Omental fat pad (tissue), 4 donors: ENCODE measurements around the gene MYO16. TPM values are rescaled to one million over a fixed set of nuclear protein-coding genes. Genes with fewer than 3 reads are reported as not detected.

Source experiments
- ATAC-seq: fragments of 150-250 bp; one replicate; pipeline ENCODE4 v1.9.1; 2016; ENCODE audit warnings: mild to moderate bottlenecking, moderate library complexity; ENCODE audit not compliant: low FRiP score
- DNase-seq: peaks from one replicate; pipeline ENCODE4 v3.0.0-alpha.2; 2019; ENCODE audit warnings: low spot score
- total RNA-seq, 4 donors: library from RNA; depleted of rRNA; stranded (reverse); fragments of >200 nt; gene quantifications; one replicate each; pipeline ENCODE4 v1.1.0, GENCODE V29; 2016
- TF ChIP-seq, protein P1 (sequence below), 3 donors: fragments of 450-650 bp; IDR thresholded peaks; one replicate each; pipeline ENCODE4 v1.5.1; 2016 to 2017; ENCODE audit warnings: antibody characterized with exemption in 3 of 3, mild to moderate bottlenecking in 3 of 3, moderate library complexity in 2 of 3

The MYO16 gene
- total RNA-seq, 4 donors from 2014 or later: 0.48 to 1.9 (median 0.93) TPM; not detected in 1

DNA sequence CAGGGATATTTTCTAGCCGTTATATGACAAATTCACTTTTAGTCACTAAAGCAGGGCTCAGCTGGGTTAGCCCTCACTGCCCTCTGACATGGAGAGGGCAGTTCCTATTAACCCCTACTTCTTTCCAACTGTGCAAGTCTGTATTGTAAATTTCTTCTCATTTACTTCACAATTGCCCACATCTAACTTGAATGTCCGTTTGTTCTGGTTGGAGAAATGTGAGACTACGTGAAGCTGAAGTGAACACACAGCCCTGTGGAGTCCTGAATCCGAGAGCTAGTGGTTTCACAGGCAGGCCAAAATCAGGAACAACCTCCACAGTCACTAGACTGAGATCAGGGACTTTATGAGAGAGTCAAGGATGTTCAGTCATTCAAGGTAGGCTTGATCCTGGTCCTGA, 4.4 kb upstream of the MYO16 start:
- TF ChIP-seq, protein P1, sequence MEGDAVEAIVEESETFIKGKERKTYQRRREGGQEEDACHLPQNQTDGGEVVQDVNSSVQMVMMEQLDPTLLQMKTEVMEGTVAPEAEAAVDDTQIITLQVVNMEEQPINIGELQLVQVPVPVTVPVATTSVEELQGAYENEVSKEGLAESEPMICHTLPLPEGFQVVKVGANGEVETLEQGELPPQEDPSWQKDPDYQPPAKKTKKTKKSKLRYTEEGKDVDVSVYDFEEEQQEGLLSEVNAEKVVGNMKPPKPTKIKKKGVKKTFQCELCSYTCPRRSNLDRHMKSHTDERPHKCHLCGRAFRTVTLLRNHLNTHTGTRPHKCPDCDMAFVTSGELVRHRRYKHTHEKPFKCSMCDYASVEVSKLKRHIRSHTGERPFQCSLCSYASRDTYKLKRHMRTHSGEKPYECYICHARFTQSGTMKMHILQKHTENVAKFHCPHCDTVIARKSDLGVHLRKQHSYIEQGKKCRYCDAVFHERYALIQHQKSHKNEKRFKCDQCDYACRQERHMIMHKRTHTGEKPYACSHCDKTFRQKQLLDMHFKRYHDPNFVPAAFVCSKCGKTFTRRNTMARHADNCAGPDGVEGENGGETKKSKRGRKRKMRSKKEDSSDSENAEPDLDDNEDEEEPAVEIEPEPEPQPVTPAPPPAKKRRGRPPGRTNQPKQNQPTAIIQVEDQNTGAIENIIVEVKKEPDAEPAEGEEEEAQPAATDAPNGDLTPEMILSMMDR (IDR thresholded peaks at IDR 0.05): no peak
- no peak for ATAC-seq

DNA sequence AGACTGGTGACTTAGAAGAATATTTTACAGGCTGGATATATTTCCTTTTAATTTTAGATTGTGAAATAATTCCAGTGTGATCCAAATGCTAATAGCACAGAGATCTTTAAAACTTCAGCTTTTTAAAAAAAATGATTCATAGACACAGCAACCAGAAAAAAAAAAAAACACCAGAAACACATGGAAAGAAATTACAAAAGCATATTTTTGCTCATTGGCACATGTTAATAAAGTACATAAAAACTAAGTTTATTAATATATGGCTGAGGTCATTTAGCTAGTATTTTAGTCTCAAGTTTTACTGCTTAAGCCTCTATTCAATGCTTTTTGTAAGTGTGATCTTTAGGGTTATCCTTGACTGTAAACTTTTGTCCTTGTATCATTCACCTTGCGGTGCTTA, 577 bp downstream of the MYO16 start:
- ATAC-seq (no peak), DNase-seq (no peak)
- TF ChIP-seq, protein P1 (IDR thresholded peaks at IDR 0.05): no peak

More for the DNA sequence above, 4.4 kb upstream of the MYO16 start:
- no peak for DNase-seq

DNA sequence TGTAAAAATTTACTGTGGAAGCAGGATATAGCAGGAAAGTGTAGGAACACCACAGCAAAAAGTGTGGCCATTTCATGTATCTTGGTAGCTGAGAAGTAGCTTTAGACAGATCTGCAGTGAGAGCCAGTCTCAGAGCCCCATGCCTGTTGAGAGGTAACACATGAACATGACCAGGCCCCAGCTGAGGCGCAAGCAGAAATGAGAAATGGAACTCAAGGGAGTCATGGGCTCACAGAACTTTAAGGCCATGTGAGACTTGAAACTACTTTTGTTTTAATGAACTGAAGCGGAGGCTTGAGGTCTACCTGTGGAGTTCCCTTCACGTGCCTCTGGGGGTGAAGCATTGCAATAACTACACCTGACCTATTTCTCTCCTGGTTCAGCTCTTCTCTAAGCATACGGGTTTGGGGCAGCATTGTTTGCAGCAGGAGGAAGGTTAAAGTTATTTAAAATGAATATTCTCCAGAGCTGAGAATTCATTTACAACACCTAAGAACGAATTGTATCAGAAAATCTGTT, 3.3 kb downstream of the MYO16 start:
- no peak for DNase-seq
- ATAC-seq: no peak
- TF ChIP-seq, protein P1 (IDR thresholded peaks at IDR 0.05): no peak

DNA sequence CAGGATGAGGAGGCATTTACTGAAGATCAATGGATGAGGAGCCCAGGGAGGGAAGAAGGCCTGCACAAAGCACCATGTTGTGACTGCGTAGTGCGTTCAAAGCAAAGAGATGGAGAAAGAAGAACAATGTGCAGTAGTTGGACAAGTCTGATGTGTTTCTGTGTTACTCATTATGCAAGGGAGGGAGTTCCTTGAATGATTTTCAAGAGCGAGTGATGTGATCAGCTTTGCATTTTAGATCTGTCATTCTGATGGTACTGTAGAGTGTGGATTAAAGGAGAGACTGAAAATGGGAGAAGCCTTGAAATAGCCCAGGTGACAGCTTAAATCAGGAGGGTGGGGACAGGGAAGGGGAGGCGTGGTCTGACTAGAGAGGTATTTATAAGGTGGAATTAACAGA, 9.5 kb downstream of the MYO16 start:
- no peak for ATAC-seq
- DNase-seq: no peak
- TF ChIP-seq, protein P1 (IDR thresholded peaks at IDR 0.05): no peak

DNA sequence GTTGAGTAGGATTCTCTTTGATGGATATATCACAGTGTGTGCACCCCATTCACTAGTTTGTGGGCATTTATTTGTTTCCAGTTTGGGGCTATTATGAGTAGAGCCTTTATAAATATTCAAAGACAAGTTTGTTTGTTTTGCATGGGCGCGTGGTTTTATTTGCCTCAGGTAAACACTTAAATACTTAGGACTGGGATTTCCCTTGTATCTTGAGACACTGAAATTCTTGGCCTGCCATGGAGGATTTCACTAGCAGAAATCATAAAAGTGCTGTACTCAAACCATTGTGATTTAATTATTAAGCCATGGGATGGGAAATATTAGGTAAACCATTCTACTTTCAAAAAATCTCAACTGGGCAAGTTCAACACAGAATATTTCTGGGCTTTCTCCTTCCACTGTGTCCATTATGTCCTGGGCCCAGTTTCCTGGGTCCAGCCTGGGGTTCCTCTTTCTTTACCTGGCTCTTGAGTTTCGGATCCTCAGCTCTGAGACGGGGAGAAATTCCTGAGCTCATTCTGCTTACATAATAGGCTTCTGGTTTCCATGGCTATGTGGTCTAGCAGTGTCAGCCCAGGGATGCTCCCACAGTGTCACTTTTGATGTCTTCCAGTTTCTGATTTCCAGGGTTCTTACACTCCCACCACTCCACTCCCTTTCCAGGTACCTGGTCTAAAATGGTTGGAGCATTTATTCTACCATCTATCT, 14.4 kb downstream of the MYO16 start:
- DNase-seq (no peak), ATAC-seq (no peak)
- TF ChIP-seq, protein P1 (IDR thresholded peaks at IDR 0.05): no peak

DNA sequence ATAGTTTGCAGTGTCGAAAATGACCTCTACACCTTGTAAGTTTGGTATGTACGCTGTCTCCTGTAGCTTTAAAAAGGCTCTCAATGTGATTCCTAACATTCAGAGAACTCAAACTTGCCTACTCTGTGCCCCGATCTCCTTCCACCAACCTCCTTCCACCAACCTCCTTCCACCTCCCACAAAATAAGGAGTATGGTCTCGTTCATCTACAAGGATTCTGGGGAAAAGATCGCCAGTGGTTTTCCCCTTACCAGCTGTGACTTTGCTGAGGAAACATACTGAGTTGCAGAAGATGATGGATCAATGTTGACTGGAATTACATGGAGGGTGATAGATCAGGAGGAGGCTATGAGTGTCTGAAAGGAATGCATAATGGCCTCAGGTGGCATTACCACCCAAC, 16.0 kb downstream of the MYO16 start:
- no peak for ATAC-seq
- TF ChIP-seq, protein P1 (IDR thresholded peaks at IDR 0.05): no peak
- no peak for DNase-seq

DNA sequence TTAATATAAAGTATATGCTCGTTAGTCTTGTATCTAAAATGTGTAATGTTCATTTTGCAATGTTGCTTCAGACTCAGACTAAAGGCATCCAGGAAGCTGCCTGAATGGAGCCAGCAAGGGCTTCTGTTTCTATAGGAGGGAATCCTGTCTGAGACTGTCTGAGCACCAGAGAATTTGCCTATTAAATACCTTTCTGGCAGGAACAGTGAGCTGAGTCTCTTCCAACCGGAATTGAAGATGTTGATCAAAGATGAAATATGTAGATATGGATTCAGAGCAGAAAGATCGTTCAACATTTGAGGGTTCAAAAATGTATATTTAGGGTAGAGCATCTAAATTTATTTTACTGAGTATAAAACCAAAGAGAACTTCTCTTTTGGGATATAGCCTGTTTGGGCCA, 20.9 kb downstream of the MYO16 start:
- DNase-seq (no peak), ATAC-seq (no peak)
- TF ChIP-seq, protein P1 (IDR thresholded peaks at IDR 0.05): no peak
